Measurements from ENCODE around the gene MYOCOS. TPM values are rescaled to one million over a fixed set of nuclear protein-coding genes. Genes with fewer than 3 reads are reported as not detected.

MYOCOS gene
- total and polyA plus RNA-seq, 9 of the 15 experiments (the other 6 are each of a cell fraction or from before 2014, with no cell fraction given), result 0.07 TPM; not detected in 7

- peak; percentile 67 for TF ChIP-seq MGA (IDR thresholded peaks at IDR 0.05)
- TF ChIP-seq, protein P1, sequence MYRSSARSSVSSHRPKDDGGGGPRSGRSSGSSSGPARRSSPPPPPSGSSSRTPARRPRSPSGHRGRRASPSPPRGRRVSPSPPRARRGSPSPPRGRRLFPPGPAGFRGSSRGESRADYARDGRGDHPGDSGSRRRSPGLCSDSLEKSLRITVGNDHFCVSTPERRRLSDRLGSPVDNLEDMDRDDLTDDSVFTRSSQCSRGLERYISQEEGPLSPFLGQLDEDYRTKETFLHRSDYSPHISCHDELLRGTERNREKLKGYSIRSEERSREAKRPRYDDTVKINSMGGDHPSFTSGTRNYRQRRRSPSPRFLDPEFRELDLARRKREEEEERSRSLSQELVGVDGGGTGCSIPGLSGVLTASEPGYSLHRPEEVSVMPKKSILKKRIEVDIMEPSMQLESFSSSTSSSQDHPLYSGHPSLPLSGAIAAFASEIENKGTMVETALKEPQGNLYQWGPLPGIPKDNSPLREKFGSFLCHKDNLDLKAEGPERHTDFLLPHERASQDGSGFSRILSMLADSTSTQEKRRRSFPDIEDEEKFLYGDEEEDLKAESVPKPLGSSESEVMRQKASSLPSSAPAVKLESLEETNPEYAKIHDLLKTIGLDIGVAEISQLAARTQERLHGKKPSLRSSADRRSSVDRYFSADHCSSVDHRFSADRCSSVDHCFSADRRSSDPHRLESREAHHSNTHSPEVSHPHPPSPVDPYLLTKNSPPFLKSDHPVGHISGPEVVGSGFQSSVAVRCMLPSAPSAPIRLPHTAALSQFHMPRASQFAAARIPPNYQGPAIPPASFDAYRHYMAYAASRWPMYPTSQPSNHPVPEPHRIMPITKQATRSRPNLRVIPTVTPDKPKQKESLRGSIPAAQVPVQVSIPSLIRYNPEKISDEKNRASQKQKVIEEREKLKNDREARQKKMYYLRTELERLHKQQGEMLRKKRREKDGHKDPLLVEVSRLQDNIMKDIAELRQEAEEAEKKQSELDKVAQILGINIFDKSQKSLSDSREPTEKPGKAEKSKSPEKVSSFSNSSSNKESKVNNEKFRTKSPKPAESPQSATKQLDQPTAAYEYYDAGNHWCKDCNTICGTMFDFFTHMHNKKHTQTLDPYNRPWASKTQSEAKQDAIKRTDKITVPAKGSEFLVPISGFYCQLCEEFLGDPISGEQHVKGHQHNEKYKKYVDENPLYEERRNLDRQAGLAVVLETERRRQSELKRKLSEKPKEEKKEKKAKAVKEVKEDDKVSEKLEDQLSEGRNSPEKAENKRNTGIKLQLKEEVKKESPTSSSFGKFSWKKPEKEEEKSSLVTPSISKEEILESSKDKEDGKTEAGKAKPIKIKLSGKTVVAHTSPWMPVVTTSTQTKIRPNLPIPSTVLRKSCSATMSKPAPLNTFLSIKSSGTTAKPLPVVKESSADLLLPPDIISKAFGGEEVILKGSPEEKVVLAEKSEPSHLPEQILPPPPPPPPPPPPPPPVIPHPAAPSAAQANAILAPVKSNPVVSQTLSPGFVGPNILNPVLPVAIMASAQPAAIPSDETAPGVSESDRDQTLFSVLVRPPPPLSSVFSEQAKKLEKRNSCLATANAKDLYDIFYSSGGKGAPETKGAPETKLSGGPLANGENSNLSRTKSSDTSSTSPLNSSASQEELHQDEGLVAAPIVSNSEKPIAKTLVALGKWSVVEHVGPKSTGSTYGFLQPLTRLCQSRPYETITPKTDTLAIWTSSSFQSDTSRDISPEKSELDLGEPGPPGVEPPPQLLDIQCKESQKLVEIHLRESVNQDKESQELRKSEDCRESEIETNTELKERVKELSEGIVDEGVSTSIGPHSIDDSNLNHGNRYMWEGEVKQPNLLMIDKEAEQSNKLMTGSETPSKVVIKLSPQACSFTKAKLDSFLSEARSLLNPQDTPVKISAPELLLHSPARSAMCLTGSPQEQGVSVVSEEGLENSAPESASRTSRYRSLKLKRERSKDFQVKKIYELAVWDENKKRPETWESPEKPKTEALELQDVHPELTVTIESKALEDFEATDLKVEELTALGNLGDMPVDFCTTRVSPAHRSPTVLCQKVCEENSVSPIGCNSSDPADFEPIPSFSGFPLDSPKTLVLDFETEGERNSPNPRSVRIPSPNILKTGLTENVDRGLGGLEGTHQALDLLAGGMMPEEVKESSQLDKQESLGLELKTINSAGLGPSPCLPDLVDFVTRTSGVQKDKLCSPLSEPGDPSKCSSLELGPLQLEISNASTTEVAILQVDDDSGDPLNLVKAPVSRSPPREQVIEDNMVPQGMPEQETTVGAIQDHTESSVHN (IDR thresholded peaks at IDR 0.05; ENCODE audit: borderline replicate concordance in 1 of 2, low read depth in 1 of 2), result no peak
- TF ChIP-seq PHB2 (IDR thresholded peaks at IDR 0.05; ENCODE audit: low read depth), result no peak
- no peak for TF ChIP-seq TARDBP (IDR thresholded peaks at IDR 0.05)
- no peak for TF ChIP-seq KLF6 (CRISPR knock-in tag; IDR thresholded peaks at IDR 0.05; ENCODE audit: borderline replicate concordance)
- TF ChIP-seq HNRNPK (IDR thresholded peaks at IDR 0.05; ENCODE audit: low read depth, low read length, poor library complexity, severe bottlenecking), result no peak
- peak; percentile 42; the same call in 1 of the 2 replicates for TF ChIP-seq L3MBTL2 (IDR thresholded peaks at IDR 0.05)
These were observed 1.7 kb downstream of the MYOCOS start (continued) for GRCh38 chr1:171623651-171624331.
